Gastrocnemius medialis (tissue), 4 donors: ENCODE data around the gene COX15. TPM values are rescaled to one million over a fixed set of nuclear protein-coding genes. Genes with fewer than 3 reads are reported as not detected.

Experiments used
- ATAC-seq, 2 donors: fragments of 150-250 bp; one replicate each; pipeline ENCODE4 v1.9.1; 2016
- DNase-seq, 2 donors: peaks; one replicate each; pipeline ENCODE4 v3.0.0-alpha.2; 2019
- H3K27ac ChIP-seq, 4 donors: fragments of 200-600 bp; sonication (generic); 1 replicate in 1 of 4; 2 replicates in 3 of 4; pipeline ENCODE4 v1.5.1; 2016 to 2018; ENCODE audit warnings: mild to moderate bottlenecking in 2 of 4, moderate library complexity in 1 of 4
- H3K27me3 ChIP-seq, 3 donors: fragments of 200-600 bp; sonication (generic) in 2 of 3; 1 replicate in 1 of 3; 2 replicates in 2 of 3; pipeline versions ENCODE4 v1.5.1 to v1.6.0; 2016 to 2019; ENCODE audit warnings: mild to moderate bottlenecking in 1 of 3, moderate library complexity in 1 of 3
- H3K36me3 ChIP-seq, 2 donors: fragments of 200-600 bp; sonication (generic) in 1 of 2; one replicate each; pipeline ENCODE4 v1.5.1; 2017 to 2018
- H3K4me1 ChIP-seq, 2 donors: fragments of 200-600 bp; sonication (generic) in 1 of 2; one replicate each; pipeline ENCODE4 v1.5.1; 2016 to 2017; ENCODE audit warnings: mild to moderate bottlenecking in 2 of 2
- H3K4me3 ChIP-seq, 4 donors: fragments of 200-600 bp; sonication (generic) in 3 of 4; 1 replicate in 1 of 4; 2 replicates in 3 of 4; pipeline ENCODE4 v1.5.1; 2016 to 2019; ENCODE audit warnings: mild to moderate bottlenecking in 2 of 4
- H3K9me3 ChIP-seq, 3 donors: fragments of 200-600 bp; sonication (generic) in 2 of 3; 1 replicate in 1 of 3; 2 replicates in 2 of 3; pipeline ENCODE4 v1.5.1; 2016 to 2019
- CTCF ChIP-seq, 5 experiments: fragments of 450-650 bp in 3 of 5; fragments of 200-600 bp in 2 of 5; sonication (generic) in 2 of 5; IDR thresholded peaks in 4 of 5; conservative IDR thresholded peaks in 1 of 5; 1 replicate in 4 of 5; 2 replicates in 1 of 5; pipeline ENCODE4 v1.5.1; 2016 to 2019; ENCODE audit warnings: antibody characterized with exemption in 5 of 5, mild to moderate bottlenecking in 3 of 5, moderate library complexity in 3 of 5
- POLR2A ChIP-seq, 2 donors: fragments of 450-650 bp; IDR thresholded peaks; one replicate each; pipeline ENCODE4 v1.6.1; 2017; ENCODE audit warnings: antibody characterized with exemption in 2 of 2, mild to moderate bottlenecking in 2 of 2, moderate library complexity in 2 of 2
- in situ Hi-C, 4 donors: fragments of 200-750 bp; cut with MboI; loops; one replicate each; pipeline versions ENCODE4 v1.15.0 to v1.8.0; 2017; ENCODE audit warnings: low sequenced_read_pairs in 4 of 4
- intact Hi-C: fragments of 100-400 bp; cut with DNase I; formaldehyde crosslinking; loops from one replicate; pipeline ENCODE4 v1.15.1; 2023; ENCODE audit warnings: low total_unique reads
- total RNA-seq, 4 donors: library from RNA; depleted of rRNA; stranded (reverse); fragments of >200 nt; gene quantifications; one replicate each; pipeline versions ENCODE4 v1.1.0 to v1.2.3, GENCODE V29; 2016

The COX15 gene
- total RNA-seq, 4 donors from 2014 or later, result 28.1 to 45.3 (median 32.5) TPM

DNA sequence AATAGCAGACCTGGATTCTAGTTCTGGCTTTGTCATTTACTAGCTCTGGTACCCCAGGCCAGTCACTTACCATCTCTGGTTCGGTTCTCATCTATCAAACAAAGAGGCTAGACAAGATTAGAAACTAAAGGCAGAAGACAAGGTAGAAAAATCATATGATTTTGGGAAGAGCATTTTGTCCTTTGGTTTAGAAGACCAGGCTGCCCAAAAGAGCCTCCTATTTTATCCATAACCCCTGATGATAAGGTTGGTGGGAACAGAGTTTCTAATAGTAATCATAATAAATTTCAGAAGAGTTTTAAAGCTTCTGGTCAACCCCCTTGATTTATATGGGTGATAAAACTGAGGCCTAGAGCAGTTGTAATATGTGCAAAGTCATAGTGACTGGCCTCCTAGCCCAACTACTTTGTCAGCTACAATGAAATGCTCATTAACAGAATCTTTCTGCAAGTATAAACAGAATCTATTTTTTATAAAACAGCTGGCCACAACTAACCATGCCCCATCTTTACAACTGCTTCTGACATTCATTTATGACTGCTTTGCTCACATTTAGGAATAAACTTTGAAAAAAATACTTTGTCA lies 23.4 kb downstream of the COX15 start:
- Histone ChIP-seq H3K27me3 (no peaks in the 10 kb centered on the region), H3K4me1 (no peaks in the 10 kb centered on the region), H3K36me3 (peaks cover 0 to 13% of the 10 kb centered on the region in 2 donors), H3K4me3 (no peak overlapping the region), H3K9me3 (no peaks in the 10 kb centered on the region), H3K27ac (peak overlapping the region in 1 of 4 donors; percentile 36)
- no peak for ATAC-seq
- intact Hi-C loops (loop anchor here (5.0 kb wide), 1 partner anchor 316 kb away; no protein-coding TSS in a partner anchor), in situ Hi-C loops (loop anchor here in 2 of 4 donors (25.0 kb wide), 1 partner anchor 271 kb away; the partner anchor contains the start of gene GOT1 (in 2 of the 2))
- no peak for TF ChIP-seq CTCF (IDR thresholded peaks at IDR 0.05 in 4 of 5, conservative IDR thresholded peaks at IDR 0.05 in 1 of 5)
- no peak for TF ChIP-seq POLR2A (IDR thresholded peaks at IDR 0.05)
- DNase-seq, result no peak

DNA sequence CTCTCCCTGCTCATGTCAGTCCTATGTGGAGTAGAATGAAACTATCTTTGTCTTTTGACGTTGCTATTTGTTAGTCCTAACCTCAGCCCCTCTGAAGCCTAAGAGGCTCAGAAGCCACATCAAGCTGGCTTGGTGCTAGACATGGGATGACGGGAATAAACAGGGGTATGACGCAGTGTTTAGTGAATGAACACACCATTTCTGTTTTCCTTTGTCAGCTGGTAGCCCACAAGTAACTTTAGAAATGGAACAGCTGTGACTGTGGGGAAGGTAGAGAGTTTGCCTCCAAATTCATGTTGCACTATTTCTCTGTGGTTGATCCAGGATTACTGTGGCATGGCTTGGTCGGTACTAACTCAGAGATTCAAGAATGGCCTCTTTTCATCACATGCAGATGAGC lies 31.3 kb downstream of the COX15 start:
- in situ Hi-C loops (loop anchor here in 2 of 4 donors (25.0 kb wide), 1 partner anchor 263 kb away; the partner anchor contains the start of gene GOT1 (in 2 of the 2)), intact Hi-C loops (no loop called here)
- Histone ChIP-seq H3K9me3 (no peaks in the 10 kb centered on the region), H3K27me3 (no peaks in the 10 kb centered on the region), H3K27ac (no peak overlapping the region), H3K36me3 (peaks cover 0 to 38% of the 10 kb centered on the region in 2 donors), H3K4me1 (no peaks in the 10 kb centered on the region), H3K4me3 (no peak overlapping the region)
- TF ChIP-seq CTCF (IDR thresholded peaks at IDR 0.05 in 4 of 5, conservative IDR thresholded peaks at IDR 0.05 in 1 of 5) (no peak), POLR2A (IDR thresholded peaks at IDR 0.05) (no peak)
- DNase-seq (no peak), ATAC-seq (peak in 1 of 2 donors; percentile 53)

GRCh38 chr10:99698504-99699080 lies 33.3 kb downstream of the COX15 start:
- no peak overlapping the region for H3K27ac ChIP-seq
- intact Hi-C loops, result no loop called here
- in situ Hi-C loops, result no loop called here

GRCh38 chr10:99695761-99696160 lies 36.2 kb downstream of the COX15 start:
- DNase-seq (no peak), ATAC-seq (no peak)
- in situ Hi-C loops (no loop called here), intact Hi-C loops (no loop called here)
- Histone ChIP-seq H3K9me3 (no peaks in the 10 kb centered on the region), H3K4me1 (no peaks in the 10 kb centered on the region), H3K27ac (no peak overlapping the region), H3K27me3 (no peaks in the 10 kb centered on the region), H3K36me3 (peaks cover 0 to 48% of the 10 kb centered on the region in 2 donors), H3K4me3 (no peak overlapping the region)
- TF ChIP-seq CTCF (IDR thresholded peaks at IDR 0.05 in 4 of 5, conservative IDR thresholded peaks at IDR 0.05 in 1 of 5) (no peak), POLR2A (IDR thresholded peaks at IDR 0.05) (no peak)

More at GRCh38 chr10:99698504-99699080, 33.3 kb downstream of the COX15 start:
- Histone ChIP-seq H3K27me3 (no peaks in the 10 kb centered on the region), H3K36me3 (peaks cover 0 to 33% of the 10 kb centered on the region in 2 donors), H3K4me3 (no peak overlapping the region), H3K4me1 (no peaks in the 10 kb centered on the region), H3K9me3 (no peaks in the 10 kb centered on the region)
- TF ChIP-seq CTCF (IDR thresholded peaks at IDR 0.05 in 4 of 5, conservative IDR thresholded peaks at IDR 0.05 in 1 of 5) (no peak), POLR2A (IDR thresholded peaks at IDR 0.05) (no peak)
- ATAC-seq (no peak), DNase-seq (no peak)
